Measurements from ENCODE around the gene ZNF536.
"Not testable (repeated sequence)": the region's sequence is repeated elsewhere in the genome, so short reads cannot be mapped to it uniquely, and the experiment has no call there.

ZNF536 gene

DNA sequence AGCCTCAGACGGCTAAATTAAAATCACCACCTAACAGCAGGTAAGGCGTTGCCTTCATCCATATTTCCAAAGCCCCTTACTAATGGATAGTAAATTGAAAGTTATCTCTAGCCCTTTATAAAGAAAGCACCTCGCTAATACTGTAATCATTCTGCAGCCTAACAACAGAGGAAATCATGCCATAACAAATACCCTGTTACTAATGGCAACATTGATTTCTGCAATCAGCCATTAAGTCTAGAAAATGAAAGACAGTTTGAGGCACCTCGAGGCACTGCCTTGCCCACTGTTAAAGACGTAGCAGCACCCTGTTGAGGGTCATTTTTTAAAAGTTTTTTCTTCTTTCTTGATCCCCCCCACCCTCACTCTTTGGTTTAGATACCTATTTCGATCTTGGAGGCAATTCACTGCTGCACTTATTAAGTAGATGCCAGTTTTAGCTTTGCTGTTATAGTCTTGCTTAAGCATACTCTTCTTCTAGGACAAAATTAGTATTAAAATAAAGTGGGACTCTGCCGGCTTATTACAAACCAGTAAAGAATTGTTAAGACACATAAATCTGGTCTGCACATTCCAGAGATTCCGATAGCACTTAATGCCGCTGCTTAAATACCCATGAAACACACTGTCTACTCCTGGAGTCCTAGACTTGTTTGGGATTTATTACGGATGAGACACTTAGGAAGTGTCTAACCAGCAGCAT, 74.8 kb downstream of the ZNF536 start:
- DNase-seq (ENCODE audit: low spot score) = no peak

DNA sequence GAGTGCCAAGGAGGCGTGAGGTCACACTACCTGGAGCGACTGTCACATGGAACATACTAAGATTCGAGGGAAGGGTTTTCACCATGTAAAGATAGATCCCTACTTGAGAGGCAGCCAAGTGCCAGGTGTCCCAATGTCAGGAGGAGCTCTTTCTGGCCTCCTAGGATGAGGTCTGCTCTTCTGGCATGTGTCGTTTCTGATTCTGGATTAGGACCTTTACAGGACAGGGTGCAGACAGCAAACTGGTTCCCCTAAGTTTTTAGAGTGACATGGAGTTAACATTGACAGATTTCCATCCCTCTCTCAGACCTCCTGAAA, 75.3 kb downstream of the ZNF536 start:
- DNase-seq (ENCODE audit: low spot score) = no peak

DNA sequence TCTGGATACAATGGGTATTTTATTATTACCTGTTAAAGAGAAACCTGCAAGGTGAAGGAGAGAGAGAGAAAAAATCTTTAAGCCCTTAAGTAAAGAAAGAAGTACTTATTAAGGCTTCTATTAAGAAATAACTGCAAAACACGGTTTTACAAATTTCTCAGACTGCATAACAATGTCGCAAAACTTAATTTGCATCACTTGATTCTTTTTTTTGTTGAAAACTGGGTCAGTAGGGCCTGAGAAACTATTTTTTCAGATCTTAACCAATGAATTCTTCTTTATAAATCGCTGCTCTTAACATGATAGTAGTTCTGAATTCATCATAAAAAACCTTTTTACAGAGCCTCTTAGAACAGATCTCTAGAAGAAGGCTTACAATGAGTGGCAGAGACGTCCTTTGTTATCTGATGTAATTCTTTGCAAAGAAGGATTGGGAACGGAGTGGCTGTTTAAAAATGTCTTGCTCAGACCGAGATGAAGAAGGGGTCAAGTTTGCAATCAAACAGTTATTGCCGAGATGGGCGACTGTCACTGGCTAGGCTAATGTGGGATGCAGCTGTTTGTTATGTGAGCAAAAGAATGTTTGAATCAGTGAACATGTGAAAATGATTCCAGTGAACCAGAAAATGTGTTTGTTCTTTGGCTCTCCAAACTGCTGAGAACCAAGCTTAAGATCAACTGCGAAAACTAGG, 76.3 kb downstream of the ZNF536 start:
- DNase-seq (ENCODE audit: low spot score) = no peak

DNA sequence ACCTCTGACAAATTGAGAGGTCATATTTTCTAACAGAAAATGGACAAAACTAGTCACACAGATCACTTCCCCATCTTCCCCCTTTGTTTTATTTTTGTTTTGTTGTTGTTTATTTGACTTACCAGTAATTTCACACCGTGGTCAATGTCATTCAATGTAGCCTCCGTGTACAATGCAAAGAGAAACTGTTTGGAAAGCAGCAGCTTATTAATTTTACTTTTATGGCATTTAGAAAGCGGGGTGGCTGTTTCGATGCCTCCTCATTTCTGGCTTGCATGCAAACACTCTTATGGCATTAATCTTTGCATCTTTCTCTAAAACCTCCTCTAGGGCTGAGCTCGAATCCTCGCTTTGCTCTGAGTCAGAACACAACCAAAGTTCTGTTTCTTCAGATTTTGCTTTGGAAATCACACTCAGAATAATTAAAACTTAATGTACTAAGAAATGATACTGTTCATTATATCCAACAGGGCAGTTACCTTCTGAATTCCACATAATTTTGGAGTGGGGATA, 77.0 kb downstream of the ZNF536 start:
- DNase-seq (ENCODE audit: low spot score) = no peak

DNA sequence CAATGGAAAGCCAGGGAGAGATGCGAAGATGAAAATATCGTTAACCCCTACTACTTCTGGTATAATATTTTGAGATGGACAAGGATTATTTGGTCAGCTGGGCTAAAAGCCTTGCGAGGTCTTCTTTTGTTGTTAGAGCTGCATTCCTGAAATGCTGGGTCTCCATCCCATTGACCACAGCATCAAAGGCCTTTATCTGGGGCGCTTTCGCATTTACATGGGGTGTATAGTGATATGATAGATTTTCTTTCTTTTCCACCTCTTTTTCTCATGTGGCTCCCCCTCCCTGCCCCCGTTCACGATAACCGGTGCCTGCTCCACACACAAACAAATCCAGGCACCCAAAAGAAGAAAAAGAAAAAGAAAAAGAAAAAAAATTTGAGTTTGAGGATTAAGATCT, 77.5 kb downstream of the ZNF536 start:
- DNase-seq (ENCODE audit: low spot score) = no peak

DNA sequence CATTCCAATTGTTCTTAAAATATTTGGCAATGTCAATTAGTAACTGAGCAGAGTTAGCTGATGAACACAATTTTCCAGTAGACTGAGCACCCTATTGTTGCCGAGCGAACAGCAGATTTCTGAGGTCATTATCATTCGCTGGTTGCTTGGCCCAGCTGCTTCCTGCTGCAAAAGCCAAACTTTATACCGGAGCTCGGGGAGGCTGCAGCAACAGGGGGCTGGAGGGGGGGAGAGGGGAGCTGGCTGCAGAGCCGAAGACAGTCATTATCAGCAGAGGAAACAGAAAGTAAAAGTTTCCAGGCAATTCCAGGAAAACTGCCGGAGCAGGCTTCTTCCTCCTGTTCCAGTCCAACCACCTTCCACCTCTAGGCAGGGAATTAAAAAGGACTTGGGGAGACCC, 77.9 kb downstream of the ZNF536 start:
- peak; percentile 84 for DNase-seq (ENCODE audit: low spot score)

DNA sequence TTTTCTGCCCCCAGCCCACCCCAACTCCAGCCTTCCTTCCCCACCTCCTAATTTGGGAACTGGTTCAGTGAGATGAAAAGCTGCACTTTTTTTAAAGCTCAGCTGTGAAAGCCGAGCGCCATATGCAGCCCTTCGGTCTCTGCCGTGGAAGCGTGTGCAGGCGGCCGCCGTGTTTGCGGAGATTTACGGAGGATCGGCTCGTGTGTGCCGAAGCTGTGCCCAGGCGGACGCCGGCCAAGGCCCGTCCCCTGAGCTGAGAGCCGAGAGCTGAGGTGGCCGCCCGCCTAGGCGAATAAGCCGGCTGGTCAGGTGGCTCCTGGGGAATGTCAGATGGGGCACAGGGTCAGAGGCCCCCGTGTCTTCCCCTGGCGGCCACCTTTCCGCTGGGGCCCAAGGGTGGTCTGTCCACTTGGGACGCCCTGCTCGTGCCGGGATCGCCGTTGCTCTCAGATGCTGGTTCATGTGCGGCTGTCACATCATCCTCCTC, 78.7 kb downstream of the ZNF536 start:
- DNase-seq (ENCODE audit: low spot score) = no peak

DNA sequence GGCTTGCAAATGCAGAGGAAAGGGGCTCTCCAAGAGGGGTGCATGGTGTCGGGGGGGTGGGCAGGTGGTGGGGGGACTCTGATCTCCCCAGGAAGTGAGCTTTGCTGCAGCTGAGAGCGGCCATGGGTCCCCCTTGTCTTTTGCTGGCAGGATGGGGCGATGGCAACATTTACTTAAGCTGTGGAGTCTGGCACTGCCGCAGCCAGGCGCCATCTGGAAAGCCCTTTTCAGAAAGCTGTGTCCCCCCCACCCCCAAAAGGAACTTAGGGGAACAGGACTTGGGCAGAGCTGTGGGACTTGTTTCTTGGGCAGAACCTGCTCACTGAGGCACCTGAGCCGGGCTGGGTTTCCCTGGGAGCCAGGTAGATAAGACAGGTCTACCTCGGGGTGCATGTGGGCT, 80.7 kb downstream of the ZNF536 start:
- no peak for DNase-seq (ENCODE audit: low spot score)

DNA sequence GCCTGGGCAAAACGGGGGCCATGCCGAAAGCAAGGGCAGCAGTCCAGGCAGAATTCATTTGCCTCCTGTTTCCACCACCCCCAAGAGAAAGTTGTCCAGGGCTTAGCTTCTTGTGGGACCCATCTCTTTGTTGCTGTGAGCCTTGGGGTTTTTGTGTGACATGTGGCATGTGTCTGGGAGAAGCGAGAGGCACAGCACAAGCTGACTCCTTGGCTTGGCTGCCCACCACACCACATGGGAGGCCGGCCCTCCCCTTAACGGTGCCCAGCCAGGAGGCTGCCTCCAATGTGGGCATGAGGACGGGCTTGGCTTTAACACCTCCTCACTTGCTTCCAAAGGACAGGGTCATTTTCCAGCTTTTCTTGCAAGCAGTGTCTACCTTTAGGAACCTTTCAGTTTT, 81.6 kb downstream of the ZNF536 start:
- DNase-seq (ENCODE audit: low spot score) = no peak

DNA sequence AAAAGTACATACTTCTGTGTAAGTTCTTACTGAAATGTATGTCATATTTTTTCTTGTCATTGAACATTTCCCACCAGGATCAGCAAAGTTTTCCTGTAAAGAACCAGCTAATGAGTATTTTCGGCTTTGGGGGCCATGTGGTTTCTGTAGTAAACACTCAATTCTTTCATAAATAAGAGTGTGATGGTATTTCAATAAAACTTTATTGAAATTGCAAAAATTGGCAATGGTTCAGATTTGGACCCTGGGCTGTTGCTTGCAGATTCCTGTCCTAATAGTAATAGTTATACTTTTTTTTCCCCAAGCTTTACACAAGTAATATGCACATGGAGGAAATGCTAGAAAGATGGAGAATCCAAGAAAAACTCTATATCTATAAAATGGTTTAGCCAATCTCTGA, 83.7 kb downstream of the ZNF536 start:
- DNase-seq (ENCODE audit: low spot score) = no peak

DNA sequence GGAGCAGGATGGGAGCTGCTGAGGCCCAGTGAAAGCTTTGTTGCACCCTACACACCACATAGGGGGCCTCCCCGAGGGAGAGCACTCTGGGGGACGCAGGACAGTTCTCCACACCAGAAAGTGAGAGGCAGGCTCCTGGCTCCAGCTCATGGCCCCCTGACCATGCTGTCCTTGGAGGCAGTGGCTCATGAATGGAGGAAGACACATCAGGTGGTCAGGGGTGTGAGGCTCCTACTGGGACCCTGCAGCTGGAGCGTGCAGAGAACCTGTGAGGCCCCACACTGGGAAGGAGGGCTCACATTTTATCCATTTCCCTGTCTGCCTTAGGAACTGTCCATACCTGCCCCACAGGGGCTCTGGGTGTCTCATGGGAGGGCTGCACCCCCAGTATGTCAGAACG, 85.3 kb downstream of the ZNF536 start:
- no peak for DNase-seq (ENCODE audit: low spot score)

DNA sequence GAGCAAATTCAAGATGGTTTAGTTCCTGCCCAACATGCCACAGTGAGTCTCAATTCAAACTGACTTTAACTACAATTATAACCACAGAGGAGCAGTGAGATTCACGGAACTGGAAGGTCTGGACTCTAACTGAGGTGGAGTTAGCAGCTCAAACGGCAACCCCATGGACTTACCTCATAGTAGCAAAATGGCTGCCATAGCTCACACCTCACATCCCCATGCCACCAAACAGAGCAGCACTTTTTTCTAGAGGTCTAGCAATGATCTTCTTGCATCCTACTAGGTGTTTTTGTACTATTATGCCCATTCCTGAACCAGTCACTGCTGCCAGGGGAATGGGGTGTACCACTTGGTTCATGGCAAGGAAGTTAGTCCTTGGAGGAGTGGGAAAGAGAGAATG, 87.7 kb downstream of the ZNF536 start:
- DNase-seq (ENCODE audit: low spot score) = no peak

DNA sequence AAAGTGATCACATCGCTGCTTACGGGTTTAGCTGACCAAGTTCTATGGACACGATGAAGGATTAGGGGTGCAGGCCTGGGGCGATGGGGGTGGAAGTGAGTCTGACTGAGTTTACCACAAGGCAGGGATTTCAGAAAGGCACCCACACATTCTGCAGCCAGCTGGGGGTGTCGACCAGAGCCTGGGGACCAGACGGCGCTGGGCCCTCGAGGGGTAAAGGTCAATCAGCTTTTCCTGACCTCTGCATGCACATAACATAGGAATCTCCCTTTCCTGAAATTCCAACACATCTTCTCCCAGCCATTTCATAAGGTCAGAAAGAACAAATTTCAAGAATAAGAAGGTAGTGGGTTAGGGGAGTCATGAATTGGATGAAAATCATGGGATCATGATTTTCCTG, 92.0 kb downstream of the ZNF536 start:
- no peak for DNase-seq (ENCODE audit: low spot score)

DNA sequence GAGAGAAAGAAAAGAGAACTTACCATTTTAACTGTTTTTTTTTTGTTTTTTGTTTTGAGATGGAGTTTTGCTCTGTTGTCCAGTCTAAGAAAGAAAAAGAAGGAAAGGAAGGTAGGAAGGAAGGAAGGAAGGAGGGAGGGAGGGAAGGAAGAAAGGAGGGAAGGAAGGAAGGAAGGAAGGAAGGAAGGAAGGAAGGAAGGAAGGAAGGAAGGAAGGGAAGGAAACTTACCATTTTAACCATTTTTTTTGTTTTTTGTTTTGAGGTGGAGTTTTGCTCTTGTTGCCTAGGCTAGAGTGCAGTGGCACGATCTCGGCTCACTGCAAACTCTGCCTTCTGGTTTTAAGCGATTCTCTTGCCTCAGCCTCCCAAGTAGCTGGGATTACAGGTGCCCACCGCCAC, 94.4 kb downstream of the ZNF536 start:
- DNase-seq (ENCODE audit: low spot score) = not testable (repeated sequence)

DNA sequence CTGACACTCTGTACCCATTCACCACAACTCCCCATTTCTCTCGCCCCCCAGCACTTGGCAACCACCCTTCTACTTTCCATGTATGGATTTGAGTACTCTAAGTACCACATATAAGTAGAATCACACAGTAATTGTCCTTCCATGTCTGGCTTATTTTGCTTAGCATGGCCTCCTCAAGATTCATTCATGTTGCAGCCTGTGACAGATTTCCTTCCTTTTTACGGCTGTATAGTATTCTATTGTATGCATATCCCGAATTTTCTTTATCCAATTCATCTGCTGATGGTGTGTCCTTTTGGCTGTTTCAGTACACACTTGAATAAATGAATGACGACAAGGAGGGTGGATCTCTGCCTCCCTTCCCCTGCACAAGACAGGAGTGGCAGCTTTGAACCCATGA, 95.1 kb downstream of the ZNF536 start:
- DNase-seq (ENCODE audit: low spot score) = no peak

DNA sequence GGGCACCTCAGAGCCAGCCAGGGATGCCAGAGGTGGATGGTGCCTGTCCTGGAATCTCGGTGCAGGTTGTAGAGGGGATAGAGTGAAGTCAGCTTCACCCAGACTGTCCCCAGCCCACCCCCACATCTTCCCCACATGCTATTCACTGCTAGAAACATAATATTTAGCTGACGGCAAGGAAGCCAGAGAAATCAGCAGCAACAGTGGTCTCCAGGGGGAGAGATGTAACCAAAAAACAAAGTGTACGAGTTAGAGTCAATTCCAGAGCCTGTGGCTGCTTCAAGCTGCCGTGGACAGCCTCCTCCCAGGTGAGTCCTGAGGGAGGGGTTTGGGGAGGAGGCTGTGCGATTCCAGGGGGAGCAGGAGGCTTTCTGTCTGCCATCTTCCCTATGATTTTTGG, 97.6 kb downstream of the ZNF536 start:
- no peak for DNase-seq (ENCODE audit: low spot score)

DNA sequence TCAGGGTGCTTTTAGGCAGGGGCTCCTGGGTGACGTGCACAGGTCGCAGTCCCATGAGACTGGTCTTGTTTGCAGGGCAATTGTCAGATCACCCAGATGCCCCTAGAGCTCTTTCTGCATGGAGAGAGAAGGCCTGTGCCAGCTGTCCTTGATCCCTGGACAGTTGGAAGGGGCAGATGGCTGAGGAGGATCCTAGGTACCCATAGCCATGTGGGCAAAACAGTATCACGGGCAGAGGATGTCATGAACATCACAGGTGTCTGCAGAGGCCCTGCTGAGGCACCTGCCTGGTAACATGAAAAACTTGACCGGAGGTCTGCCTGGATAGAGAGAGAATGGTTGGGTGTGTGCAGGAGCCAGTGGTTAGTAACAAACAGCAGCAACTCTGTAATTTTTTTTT, 99.3 kb downstream of the ZNF536 start:
- DNase-seq (ENCODE audit: low spot score) = no peak

DNA sequence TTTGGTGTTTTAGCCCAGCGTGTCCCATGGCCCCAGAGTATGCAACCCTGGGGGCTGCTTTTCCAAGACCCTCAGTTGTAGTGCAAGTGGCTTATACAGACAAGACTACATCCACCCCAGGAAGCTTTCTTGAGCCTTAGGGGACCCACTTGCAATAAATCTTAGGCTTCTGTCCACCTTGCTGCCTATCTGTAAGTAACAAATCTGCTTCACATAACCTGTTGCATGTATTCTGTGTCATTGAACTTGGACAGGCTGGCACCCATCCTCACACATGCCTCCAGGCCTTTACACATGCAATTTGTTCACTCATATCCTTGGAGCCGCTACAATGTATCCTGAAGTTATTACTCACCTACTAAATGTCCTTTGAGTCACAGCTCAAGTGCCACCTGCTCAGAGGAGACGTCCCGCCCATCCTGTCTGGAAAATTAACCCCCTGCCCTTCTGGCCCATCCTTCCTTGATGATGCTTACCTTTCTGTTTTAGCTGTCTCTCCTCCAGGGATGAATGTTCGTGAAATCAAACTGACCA, 101.2 kb downstream of the ZNF536 start:
- no peak for DNase-seq (ENCODE audit: low spot score)

DNA sequence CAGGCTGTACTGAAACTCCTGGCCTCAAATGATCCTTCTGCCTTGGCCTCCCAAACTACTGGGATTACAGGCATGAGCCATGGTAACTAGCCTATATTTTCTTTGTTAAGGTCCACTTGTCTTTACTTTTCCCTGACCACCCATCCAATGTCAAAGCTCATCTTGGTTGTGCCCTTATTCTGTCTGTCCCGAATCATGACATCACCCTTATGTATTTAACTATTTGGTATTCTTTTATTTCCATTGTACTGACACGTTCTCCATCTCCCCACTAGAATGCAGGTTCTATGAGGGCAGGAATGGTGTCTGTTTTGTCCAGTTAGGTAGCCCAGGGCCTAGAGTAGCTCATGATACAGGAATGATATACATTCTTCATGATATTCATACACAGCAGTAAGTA, 104.8 kb downstream of the ZNF536 start:
- no peak for DNase-seq (ENCODE audit: low spot score)

DNA sequence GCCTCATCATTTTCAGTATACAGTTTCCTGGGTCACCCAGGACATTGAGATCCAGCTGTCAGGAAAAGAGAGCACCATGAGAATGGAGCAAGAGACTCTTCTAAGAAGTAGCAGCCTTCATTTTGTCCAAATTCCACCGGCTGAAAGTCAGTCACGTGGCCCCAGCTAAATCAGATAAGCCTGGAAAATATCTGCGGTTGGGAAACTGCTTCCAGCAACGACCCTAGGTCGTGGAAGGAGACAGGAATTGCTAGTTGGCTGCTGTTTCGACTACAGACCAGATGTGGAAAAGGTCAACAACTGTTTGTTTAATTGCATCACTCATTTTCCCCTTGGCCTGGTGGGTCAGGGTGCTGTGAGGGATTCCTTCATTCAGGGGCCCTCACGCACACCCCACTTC, 107.0 kb downstream of the ZNF536 start:
- DNase-seq (ENCODE audit: low spot score) = no peak

DNA sequence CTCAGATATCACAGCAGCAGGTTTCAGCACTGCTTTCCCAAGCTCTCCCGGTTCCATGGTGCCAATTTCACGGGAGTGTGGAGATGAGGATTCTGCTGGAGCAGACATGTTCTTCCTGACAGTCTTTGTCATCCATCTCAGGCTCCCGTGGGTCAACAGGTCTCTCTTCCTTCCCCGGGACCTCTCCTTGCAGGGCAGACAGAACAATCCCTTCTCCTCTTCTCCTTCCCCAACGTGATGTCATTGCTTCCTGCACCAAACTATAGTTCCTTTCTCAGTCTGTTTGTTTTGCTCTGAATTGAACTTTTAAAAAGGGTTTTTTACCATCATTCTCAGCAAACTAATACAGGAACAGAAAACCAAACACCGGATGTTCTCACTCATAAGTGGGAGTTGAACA, 107.9 kb downstream of the ZNF536 start:
- no peak for DNase-seq (ENCODE audit: low spot score)

DNA sequence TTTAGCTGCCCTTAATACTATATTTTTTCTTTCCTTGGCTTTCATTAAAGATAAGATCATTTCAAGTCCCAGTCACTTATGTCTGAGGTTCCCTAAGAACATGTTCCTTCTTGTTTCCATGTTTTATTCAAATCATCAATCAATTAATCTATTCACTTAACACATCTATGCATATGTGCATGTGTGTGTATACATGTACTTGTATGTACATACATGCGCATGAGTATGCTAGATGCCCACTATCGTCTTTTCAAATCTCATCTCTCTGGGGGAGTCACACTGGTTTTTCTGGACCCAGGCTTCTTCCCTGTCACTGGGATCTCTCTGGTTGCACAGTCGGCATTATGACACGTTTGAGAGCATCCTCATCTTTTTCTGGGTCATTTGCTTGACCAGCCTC, 108.9 kb downstream of the ZNF536 start:
- DNase-seq (ENCODE audit: low spot score) = no peak

DNA sequence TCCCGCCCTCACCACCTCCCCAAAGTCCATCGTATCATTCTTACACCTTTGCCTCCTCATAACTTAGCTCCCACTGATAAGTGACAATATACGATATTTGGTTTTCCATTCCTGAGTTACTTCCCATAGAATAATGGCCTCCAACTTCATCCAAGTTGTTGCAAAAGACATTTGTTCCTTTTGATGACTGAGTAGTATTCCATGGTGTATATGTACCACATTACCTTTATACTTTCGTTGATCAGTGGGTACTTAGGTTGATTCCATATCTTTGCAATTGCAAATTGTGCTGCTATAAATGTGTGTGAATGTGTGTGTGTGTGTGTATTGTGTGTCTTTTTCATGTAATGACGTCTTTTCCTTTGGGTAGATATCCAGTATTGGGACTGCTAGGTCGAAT, 109.6 kb downstream of the ZNF536 start:
- DNase-seq (ENCODE audit: low spot score) = no peak

DNA sequence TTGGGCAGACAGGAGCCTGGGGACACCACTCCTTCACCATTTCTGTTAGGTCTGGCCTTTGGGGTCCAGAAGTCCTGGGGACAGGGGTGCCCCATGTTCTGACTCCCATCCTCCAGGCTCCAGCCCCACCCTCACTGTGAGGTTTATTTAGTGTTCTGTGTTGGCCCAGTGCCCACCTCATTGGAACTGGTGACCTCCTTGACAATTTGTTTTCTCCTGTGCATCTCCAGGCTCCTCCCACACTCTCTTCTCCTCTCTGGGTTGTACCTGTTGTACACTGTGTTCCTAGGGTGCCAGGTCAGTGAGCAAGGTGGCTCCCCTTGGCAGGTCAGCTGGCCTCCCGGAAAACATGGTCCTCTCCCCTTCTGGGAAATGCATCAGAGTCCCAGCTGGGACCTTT, 110.8 kb downstream of the ZNF536 start:
- no peak for DNase-seq (ENCODE audit: low spot score)
